Upper lobe of left lung (tissue), 4 donors: ENCODE results near the gene CTXND1.

ENCODE experiments used
- CTCF ChIP-seq, 6 experiments: fragments of 450-650 bp in 4 of 6; fragments of 200-600 bp in 2 of 6; sonication (generic) in 2 of 6; IDR thresholded peaks; one replicate each; pipeline ENCODE4 v1.5.1; 2016 to 2019; ENCODE audit warnings: antibody characterized with exemption in 6 of 6
- EP300 ChIP-seq, 4 donors: sonication (generic); formaldehyde crosslinking; IDR thresholded peaks; one replicate each; pipeline ENCODE4 v1.5.1; 2017; ENCODE audit warnings: antibody characterized with exemption in 4 of 4, control low read depth in 2 of 4
- POLR2A ChIP-seq, 4 donors: fragments of 450-650 bp; IDR thresholded peaks; one replicate each; pipeline ENCODE4 v1.5.1; 2016 to 2017; ENCODE audit warnings: antibody characterized with exemption in 4 of 4, mild to moderate bottlenecking in 2 of 4
- POLR2AphosphoS5 ChIP-seq, 2 donors: sonication (generic); formaldehyde crosslinking; IDR thresholded peaks; one replicate each; pipeline ENCODE4 v1.5.1; 2017; ENCODE audit warnings: antibody characterized with exemption in 2 of 2

GRCh38 chr15:80286055-80286454 lies 34.0 kb upstream of the CTXND1 start:
- no peak for TF ChIP-seq CTCF (IDR thresholded peaks at IDR 0.05)
- no peak for TF ChIP-seq EP300 (IDR thresholded peaks at IDR 0.05)
- no peak for TF ChIP-seq POLR2A (IDR thresholded peaks at IDR 0.05)
- TF ChIP-seq POLR2AphosphoS5 (IDR thresholded peaks at IDR 0.05): no peak
